Measurements from ENCODE around the gene ANK2. TPM values are rescaled to one million over a fixed set of nuclear protein-coding genes. Genes with fewer than 3 reads are reported as not detected.

Gene ANK2
- total and polyA plus RNA-seq, 2 donors, result 5.3 to 14.7 TPM

GRCh38 chr4:113145519-113146291 is 96.3 kb downstream of the ANK2 start:
- DNase-seq (ENCODE audit: low read depth in 6 of 9, low spot score in 9 of 9), result no peak
- H3K4me1 ChIP-seq (ENCODE audit: control insufficient read depth in 2 of 2, insufficient read depth in 2 of 2, low read length in 2 of 2), result no peaks in the 10 kb centered on the region
- no peaks in the 10 kb centered on the region for H3K9me3 ChIP-seq (ENCODE audit: control insufficient read depth in 2 of 2, insufficient read depth in 1 of 2, low read length in 1 of 2)
- no peaks in the 10 kb centered on the region for H3K36me3 ChIP-seq (ENCODE audit: control insufficient read depth in 2 of 2, insufficient read depth in 2 of 2, low read length in 1 of 2)
- no peak overlapping the region for H3K4me3 ChIP-seq (ENCODE audit: low read length in 2 of 2)
- 86% methylated on average over 8 of the region's 8 CpGs for WGBS
- no peak overlapping the region for H3K27ac ChIP-seq (ENCODE audit: low read depth in 1 of 2, low read length in 1 of 2)
- no peaks in the 10 kb centered on the region for H3K27me3 ChIP-seq (ENCODE audit: control insufficient read depth in 2 of 2, insufficient read depth in 1 of 2, low read length in 1 of 2)

DNA sequence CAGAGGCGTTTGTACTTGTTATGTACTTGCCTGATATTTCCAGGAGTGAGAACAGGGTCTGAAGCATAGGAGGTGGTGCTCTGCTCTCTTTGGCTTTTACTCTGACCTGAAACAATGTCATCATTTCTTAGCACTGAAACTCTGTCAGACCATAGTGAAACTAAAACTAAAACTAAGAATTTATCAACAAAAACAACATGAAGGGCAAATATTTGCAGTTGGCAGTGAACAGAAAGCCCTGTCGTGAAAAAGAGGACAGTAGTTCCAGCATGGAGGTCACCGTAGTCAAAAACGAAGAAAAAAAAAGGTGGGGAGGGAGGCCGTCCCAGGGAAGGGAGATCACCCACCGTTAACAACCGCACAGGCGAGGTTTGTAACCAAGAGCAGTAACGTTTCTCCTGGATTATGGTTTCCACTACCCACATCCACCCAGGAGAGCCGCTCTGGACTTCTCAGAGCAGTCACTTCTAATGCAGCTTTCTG is 97.5 kb downstream of the ANK2 start:
- no peaks in the 10 kb centered on the region for H3K4me1 ChIP-seq (ENCODE audit: control insufficient read depth in 2 of 2, insufficient read depth in 2 of 2, low read length in 2 of 2)
- H3K27me3 ChIP-seq (ENCODE audit: control insufficient read depth in 2 of 2, insufficient read depth in 1 of 2, low read length in 1 of 2), result no peaks in the 10 kb centered on the region
- H3K4me3 ChIP-seq (ENCODE audit: low read length in 2 of 2), result no peak overlapping the region
- WGBS, result 59% methylated on average over 10 of the region's 10 CpGs
- no peaks in the 10 kb centered on the region for H3K36me3 ChIP-seq (ENCODE audit: control insufficient read depth in 2 of 2, insufficient read depth in 2 of 2, low read length in 1 of 2)
- H3K9me3 ChIP-seq (ENCODE audit: control insufficient read depth in 2 of 2, insufficient read depth in 1 of 2, low read length in 1 of 2), result no peaks in the 10 kb centered on the region
- no peak overlapping the region for H3K27ac ChIP-seq (ENCODE audit: low read depth in 1 of 2, low read length in 1 of 2)
- DNase-seq (ENCODE audit: low read depth in 6 of 9, low spot score in 9 of 9), result peak in 1 of 9 donors; percentile 2

DNA sequence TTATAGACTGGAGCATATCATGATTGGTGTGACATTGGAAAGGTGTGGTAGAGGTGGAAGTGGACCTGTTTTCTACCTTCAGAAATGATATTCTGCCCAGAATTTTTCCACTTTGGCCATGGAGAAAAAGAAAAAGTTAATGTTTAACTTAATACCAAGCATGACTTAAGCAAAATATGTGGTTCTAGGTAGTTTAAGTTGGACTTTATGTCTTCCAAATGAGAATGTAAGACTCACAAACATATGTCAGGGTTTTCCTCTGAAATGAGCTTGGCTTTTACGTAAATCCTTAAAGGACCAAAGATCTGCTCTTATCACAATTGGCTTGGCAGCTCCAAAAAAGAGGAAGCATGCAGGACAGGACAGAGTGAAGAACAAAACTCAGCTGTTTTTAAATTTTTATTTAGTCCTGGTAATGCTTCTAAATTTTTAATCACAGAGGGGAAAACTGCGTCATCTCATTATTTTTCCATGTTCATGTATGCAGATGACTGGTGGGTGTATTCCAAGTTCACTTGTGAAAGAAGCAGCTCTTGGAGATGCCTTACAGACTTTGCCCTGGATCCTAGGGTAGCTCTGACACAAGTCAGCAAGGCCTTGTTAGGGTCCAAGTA is 98.2 kb downstream of the ANK2 start:
- H3K4me3 ChIP-seq (ENCODE audit: low read length in 2 of 2), result no peak overlapping the region
- no peaks in the 10 kb centered on the region for H3K9me3 ChIP-seq (ENCODE audit: control insufficient read depth in 2 of 2, insufficient read depth in 1 of 2, low read length in 1 of 2)
- no peak for DNase-seq (ENCODE audit: low read depth in 6 of 9, low spot score in 9 of 9)
- no peaks in the 10 kb centered on the region for H3K36me3 ChIP-seq (ENCODE audit: control insufficient read depth in 2 of 2, insufficient read depth in 2 of 2, low read length in 1 of 2)
- no peaks in the 10 kb centered on the region for H3K27me3 ChIP-seq (ENCODE audit: control insufficient read depth in 2 of 2, insufficient read depth in 1 of 2, low read length in 1 of 2)
- WGBS, result 70% methylated on average over 2 of the region's 2 CpGs
- no peaks in the 10 kb centered on the region for H3K4me1 ChIP-seq (ENCODE audit: control insufficient read depth in 2 of 2, insufficient read depth in 2 of 2, low read length in 2 of 2)
- no peak overlapping the region for H3K27ac ChIP-seq (ENCODE audit: low read depth in 1 of 2, low read length in 1 of 2)

DNA sequence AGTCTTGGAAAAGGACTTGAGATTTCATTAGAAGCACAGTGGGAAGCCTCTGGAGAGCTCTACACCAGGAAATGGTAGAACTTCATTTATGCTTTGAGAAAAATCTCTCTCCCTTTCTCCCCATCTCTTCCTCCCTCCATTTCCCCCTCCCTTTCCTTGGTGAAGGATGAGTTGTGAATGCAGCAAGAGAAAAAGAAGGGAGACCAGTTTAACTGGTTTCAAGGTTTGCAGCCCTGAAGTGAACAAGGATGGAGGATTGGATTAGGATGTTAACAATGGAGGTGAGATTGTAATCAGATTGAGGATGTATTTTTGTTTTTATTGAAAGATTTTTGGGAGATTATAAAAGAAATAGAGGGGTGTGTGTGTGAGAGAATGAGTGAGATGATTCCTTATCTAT is 99.5 kb downstream of the ANK2 start:
- no peaks in the 10 kb centered on the region for H3K27me3 ChIP-seq (ENCODE audit: control insufficient read depth in 2 of 2, insufficient read depth in 1 of 2, low read length in 1 of 2)
- H3K4me3 ChIP-seq (ENCODE audit: low read length in 2 of 2), result no peak overlapping the region
- no peaks in the 10 kb centered on the region for H3K36me3 ChIP-seq (ENCODE audit: control insufficient read depth in 2 of 2, insufficient read depth in 2 of 2, low read length in 1 of 2)
- H3K9me3 ChIP-seq (ENCODE audit: control insufficient read depth in 2 of 2, insufficient read depth in 1 of 2, low read length in 1 of 2), result no peaks in the 10 kb centered on the region
- no peak overlapping the region for H3K27ac ChIP-seq (ENCODE audit: low read depth in 1 of 2, low read length in 1 of 2)
- H3K4me1 ChIP-seq (ENCODE audit: control insufficient read depth in 2 of 2, insufficient read depth in 2 of 2, low read length in 2 of 2), result no peaks in the 10 kb centered on the region
- no peak for DNase-seq (ENCODE audit: low read depth in 6 of 9, low spot score in 9 of 9)

GRCh38 chr4:113153529-113154101 is 104.2 kb downstream of the ANK2 start:
- no peak overlapping the region for H3K4me3 ChIP-seq (ENCODE audit: low read length in 2 of 2)
- H3K27ac ChIP-seq (ENCODE audit: low read depth in 1 of 2, low read length in 1 of 2), result no peak overlapping the region
- no peaks in the 10 kb centered on the region for H3K9me3 ChIP-seq (ENCODE audit: control insufficient read depth in 2 of 2, insufficient read depth in 1 of 2, low read length in 1 of 2)
- H3K4me1 ChIP-seq (ENCODE audit: control insufficient read depth in 2 of 2, insufficient read depth in 2 of 2, low read length in 2 of 2), result no peaks in the 10 kb centered on the region
- no peaks in the 10 kb centered on the region for H3K27me3 ChIP-seq (ENCODE audit: control insufficient read depth in 2 of 2, insufficient read depth in 1 of 2, low read length in 1 of 2)
- no peaks in the 10 kb centered on the region for H3K36me3 ChIP-seq (ENCODE audit: control insufficient read depth in 2 of 2, insufficient read depth in 2 of 2, low read length in 1 of 2)
- 90% methylated on average over 2 of the region's 2 CpGs for WGBS
- DNase-seq (ENCODE audit: low read depth in 6 of 9, low spot score in 9 of 9), result no peak

DNA sequence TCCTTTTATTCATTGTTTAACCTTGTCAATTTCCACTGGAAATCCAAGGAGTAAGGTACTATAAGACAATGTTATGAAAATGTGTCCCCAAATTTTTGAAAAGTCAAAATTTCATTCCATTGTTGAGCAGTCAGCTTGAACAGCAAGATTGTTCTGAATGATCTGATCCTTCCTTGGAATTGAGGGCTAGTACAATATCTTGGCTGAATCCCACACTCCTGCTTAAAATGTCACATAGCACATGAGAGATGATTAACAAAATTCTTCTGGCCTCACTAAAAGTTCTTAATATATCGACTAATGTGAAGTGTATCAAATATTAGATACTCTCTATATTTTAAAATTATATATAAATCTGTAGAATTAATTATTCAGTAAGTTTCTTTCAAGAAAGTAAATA is 104.8 kb downstream of the ANK2 start:
- Histone ChIP-seq H3K27ac (ENCODE audit: low read depth in 1 of 2, low read length in 1 of 2) (no peak overlapping the region), H3K4me3 (ENCODE audit: low read length in 2 of 2) (no peak overlapping the region), H3K36me3 (ENCODE audit: control insufficient read depth in 2 of 2, insufficient read depth in 2 of 2, low read length in 1 of 2) (no peaks in the 10 kb centered on the region), H3K27me3 (ENCODE audit: control insufficient read depth in 2 of 2, insufficient read depth in 1 of 2, low read length in 1 of 2) (no peaks in the 10 kb centered on the region), H3K9me3 (ENCODE audit: control insufficient read depth in 2 of 2, insufficient read depth in 1 of 2, low read length in 1 of 2) (no peaks in the 10 kb centered on the region), H3K4me1 (ENCODE audit: control insufficient read depth in 2 of 2, insufficient read depth in 2 of 2, low read length in 2 of 2) (no peaks in the 10 kb centered on the region)
- 91% methylated on average over 1 of the region's 1 CpG for WGBS
- no peak for DNase-seq (ENCODE audit: low read depth in 6 of 9, low spot score in 9 of 9)

- Histone ChIP-seq H3K27me3 (ENCODE audit: control insufficient read depth in 2 of 2, insufficient read depth in 1 of 2, low read length in 1 of 2) (no peaks in the 10 kb centered on the region), H3K4me3 (ENCODE audit: low read length in 2 of 2) (no peak overlapping the region), H3K9me3 (ENCODE audit: control insufficient read depth in 2 of 2, insufficient read depth in 1 of 2, low read length in 1 of 2) (no peaks in the 10 kb centered on the region), H3K4me1 (ENCODE audit: control insufficient read depth in 2 of 2, insufficient read depth in 2 of 2, low read length in 2 of 2) (no peaks in the 10 kb centered on the region), H3K27ac (ENCODE audit: low read depth in 1 of 2, low read length in 1 of 2) (no peak overlapping the region), H3K36me3 (ENCODE audit: control insufficient read depth in 2 of 2, insufficient read depth in 2 of 2, low read length in 1 of 2) (no peaks in the 10 kb centered on the region)
- no peak for DNase-seq (ENCODE audit: low read depth in 6 of 9, low spot score in 9 of 9)
- WGBS, result 60% methylated on average over 3 of the region's 3 CpGs
Measured at GRCh38 chr4:113157086-113157857, 107.8 kb downstream of the ANK2 start.

DNA sequence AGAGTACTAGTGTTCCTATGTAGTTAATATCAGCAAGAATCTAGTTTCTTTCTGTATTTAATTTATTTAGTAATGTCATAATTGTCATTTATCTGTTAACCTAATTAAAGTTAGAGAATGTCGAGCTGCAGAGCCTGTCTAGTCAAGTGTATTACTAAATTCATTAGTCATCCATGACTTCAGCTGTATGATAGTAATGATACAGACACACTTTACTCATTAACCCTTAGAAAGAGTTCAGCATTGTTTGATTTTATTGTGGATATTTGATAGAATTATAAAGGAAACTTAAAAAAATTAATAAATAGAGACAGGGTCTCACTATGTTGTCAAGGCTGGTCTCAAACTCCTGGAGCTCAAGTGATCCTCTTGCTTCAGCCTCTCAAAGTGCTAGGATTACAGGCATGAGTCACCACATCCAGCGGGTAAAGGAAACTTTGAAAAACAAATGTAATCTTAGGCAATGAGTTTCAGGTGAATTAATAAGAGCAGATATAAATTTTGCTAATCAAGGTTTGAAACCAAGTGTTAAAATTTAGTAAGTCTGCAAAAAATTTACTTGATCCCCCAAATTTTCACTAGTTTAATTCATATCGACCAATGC is 110.6 kb downstream of the ANK2 start:
- H3K4me3 ChIP-seq (ENCODE audit: low read length in 2 of 2), result no peak overlapping the region
- H3K4me1 ChIP-seq (ENCODE audit: control insufficient read depth in 2 of 2, insufficient read depth in 2 of 2, low read length in 2 of 2), result no peaks in the 10 kb centered on the region
- H3K27ac ChIP-seq (ENCODE audit: low read depth in 1 of 2, low read length in 1 of 2), result no peak overlapping the region
- no peaks in the 10 kb centered on the region for H3K36me3 ChIP-seq (ENCODE audit: control insufficient read depth in 2 of 2, insufficient read depth in 2 of 2, low read length in 1 of 2)
- DNase-seq (ENCODE audit: low read depth in 6 of 9, low spot score in 9 of 9), result no peak
- no peaks in the 10 kb centered on the region for H3K27me3 ChIP-seq (ENCODE audit: control insufficient read depth in 2 of 2, insufficient read depth in 1 of 2, low read length in 1 of 2)
- 90% methylated on average over 3 of the region's 3 CpGs for WGBS
- H3K9me3 ChIP-seq (ENCODE audit: control insufficient read depth in 2 of 2, insufficient read depth in 1 of 2, low read length in 1 of 2), result no peaks in the 10 kb centered on the region

All from thymus (tissue), 11 donors.